GM10248 (cell line): Measurements from ENCODE around the gene GGT6.
A peak's percentile ranks its signal among the peaks of the same experiment; 100 is the strongest.

ENCODE experiments used
- CTCF ChIA-PET: fragments of 300-600 bp; sonication (Branson Sonifier 250); formaldehyde crosslinking; extraction: SDS; loops from one replicate; lab custom pipeline; 2021; ENCODE audit warnings: antibody characterized with exemption; lab: Yijun Ruan, JAX
- POLR2A ChIA-PET: fragments of 350-650 bp; sonication (Branson Sonifier 250); formaldehyde crosslinking; extraction: SDS; loops from one replicate; lab custom pipeline; 2020; ENCODE audit warnings: antibody characterized with exemption; lab: Yijun Ruan, JAX
- DNase-seq: peaks from one replicate; pipeline ENCODE4 v3.0.0; 2012; ENCODE audit errors: extremely low spot score
- CTCF ChIP-seq: IDR thresholded peaks from 2 replicates; pipeline ENCODE4 v1.5.1; 2012; ENCODE audit warnings: mild to moderate bottlenecking, low read depth; ENCODE audit errors: extremely low read depth, missing control alignments, control extremely low read depth

Gene GGT6

GRCh38 chr17:4511199-4511932 is 49.0 kb downstream of the GGT6 start:
- ChIA-PET CTCF (no interaction called here), POLR2A (no interaction called here)
- DNase-seq: no peak
- TF ChIP-seq CTCF: no peak

GRCh38 chr17:4510618-4510941 is 49.8 kb downstream of the GGT6 start:
- DNase-seq: no peak
- ChIA-PET POLR2A (no interaction called here), CTCF (no interaction called here)
- TF ChIP-seq CTCF: no peak

DNA sequence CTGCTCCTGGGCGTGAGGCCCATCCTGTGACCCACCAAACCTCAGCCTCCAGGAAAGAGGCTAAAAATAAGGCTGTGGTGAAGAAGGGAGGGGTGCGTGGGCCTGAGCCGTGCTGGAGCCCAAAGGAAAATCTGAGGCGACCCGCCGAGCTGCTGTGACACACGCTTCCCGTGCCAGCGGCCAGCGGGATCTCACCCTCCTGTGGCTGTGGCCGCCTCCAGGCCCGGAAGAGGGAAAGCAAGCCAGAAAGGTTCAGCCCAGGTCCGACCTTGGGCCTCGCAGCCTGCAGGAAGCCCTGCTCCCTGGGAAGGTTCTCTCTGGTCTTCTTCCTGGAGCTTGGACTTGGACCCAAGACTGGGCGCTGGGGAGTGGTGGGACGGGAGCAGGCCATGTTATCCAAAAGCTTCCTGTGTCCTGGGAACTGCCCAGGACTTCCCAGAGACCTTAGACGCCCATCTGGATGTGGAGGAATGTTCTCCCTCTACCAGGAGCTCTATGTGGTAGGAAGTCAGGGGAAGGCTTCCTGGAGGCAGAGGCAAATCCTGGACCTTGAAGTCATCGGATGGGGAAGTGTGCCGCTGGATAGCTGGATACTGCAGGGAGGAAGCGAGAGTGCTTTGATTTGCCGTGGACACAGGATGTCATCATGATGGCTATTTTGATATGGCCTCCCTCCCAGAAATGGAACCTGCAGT is 50.3 kb downstream of the GGT6 start:
- TF ChIP-seq CTCF: no peak
- ChIA-PET POLR2A (no interaction called here), CTCF (no interaction called here)

DNA sequence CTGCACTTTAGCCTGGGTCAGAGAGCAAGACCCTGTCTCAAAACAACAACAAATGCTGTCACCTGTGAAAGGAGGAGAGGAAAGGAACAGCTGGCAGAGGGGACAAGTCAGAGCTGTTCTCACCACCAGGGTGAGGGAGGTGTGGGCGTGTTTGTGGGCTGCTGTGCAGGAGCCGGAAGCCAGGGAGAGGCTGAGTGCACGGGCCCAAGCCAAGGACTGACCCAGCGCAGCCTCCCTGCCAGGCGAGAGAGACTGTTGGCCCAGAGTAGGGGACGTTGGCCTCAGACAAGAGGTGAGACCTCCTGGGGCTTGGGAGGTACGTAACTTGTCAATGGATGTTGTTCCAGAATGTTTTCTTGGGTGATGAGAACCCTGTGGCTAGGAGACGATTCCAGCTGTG is 51.0 kb downstream of the GGT6 start:
- DNase-seq: peak; percentile 65
- ChIA-PET POLR2A (no interaction called here), CTCF (no interaction called here)
- TF ChIP-seq CTCF: no peak

More for the DNA sequence above, 50.3 kb downstream of the GGT6 start:
- no peak for DNase-seq

DNA sequence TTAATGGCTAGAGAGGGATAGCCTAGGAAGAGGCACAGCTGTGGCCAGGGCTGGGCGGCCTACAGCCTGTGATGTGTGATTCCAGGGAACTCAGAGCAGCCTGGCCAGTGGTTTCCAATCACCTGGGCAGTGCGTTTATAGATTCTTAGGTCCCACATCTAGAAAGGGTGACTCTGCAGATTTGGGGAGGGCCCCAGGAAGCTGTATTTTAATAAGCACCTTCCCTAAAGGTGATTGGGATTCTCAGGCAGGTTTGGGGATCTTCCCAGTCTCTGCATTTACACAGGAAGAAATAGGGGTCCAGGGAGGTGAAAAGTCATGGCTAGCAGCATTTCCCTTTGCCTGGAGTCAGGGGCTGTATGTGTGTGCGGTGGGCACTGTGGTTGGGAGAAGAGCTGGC is 52.2 kb downstream of the GGT6 start:
- TF ChIP-seq CTCF: no peak
- DNase-seq: no peak
- ChIA-PET POLR2A (no interaction called here), CTCF (interaction anchor here (2.6 kb wide), 1 partner anchor 59 kb away, joined by 9 read pairs; no protein-coding TSS in a partner anchor)

DNA sequence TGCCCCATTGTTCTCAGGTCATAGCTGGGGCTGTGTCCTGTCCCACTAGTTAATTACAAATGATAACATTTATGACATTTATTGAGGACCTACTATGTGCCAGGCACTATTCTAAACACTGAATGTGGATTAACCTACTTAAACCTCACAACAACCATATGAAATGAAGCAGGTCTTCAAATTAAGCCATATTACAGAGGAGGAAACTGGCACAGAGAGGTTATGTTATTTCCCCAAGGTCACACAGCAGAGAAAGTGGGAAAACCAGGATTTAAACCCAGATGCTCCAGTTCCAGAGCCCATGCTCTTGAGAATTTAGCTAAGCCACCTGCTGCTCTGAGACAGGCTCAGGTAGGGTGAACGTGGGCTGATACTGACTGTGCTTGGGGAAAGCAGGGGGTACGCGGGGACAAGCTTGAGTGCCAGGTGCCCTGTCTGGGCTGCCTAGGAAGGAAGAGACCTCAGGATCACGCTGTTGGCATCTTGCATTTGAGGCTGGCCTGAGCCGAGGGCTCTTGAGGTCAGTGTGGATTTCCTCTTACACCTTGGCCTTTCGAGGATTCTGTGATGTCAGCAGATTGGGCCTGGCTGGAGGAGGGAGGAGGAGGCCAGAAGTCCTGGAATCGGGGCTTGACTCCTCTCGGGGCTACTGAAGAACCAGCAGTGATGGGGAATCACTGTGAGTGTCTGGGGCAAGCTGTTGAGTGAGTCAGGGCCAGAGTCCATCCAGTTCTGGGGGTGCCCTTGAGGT is 52.8 kb downstream of the GGT6 start:
- ChIA-PET CTCF (interaction anchor here (2.6 kb wide), 1 partner anchor 59 kb away, joined by 9 read pairs; no protein-coding TSS in a partner anchor), POLR2A (no interaction called here)
- no peak for TF ChIP-seq CTCF
- no peak for DNase-seq
